ENCODE results near the gene PLA2G5. TPM values are rescaled to one million over a fixed set of nuclear protein-coding genes. Genes with fewer than 3 reads are reported as not detected.

The PLA2G5 gene
- total and polyA plus RNA-seq, 7 experiments from 2014 or later, result not detected

- Histone ChIP-seq H3K27me3 (ENCODE audit: control insufficient read depth in 2 of 2, insufficient read depth in 2 of 2, low read length in 2 of 2) (no peaks in the 10 kb centered on the region), H3K4me3 (ENCODE audit: low read length) (no peak overlapping the region), H3K36me3 (ENCODE audit: control insufficient read depth in 2 of 3, insufficient read depth in 3 of 3, low read length in 3 of 3) (no peaks in the 10 kb centered on the region), H3K27ac (ENCODE audit: low read depth, low read length) (no peak overlapping the region), H3K4me1 (ENCODE audit: control insufficient read depth in 2 of 2, insufficient read depth in 2 of 2, low read length in 2 of 2) (no peaks in the 10 kb centered on the region), H3K9me3 (ENCODE audit: control insufficient read depth in 2 of 3, low read length in 3 of 3) (no peaks in the 10 kb centered on the region)
- H3K9me3 Mint-ChIP-seq, result no peaks in the 10 kb centered on the region
- H3K4me1 Mint-ChIP-seq, result peaks cover 0 to 2% (median 0%) of the 10 kb centered on the region in 7 donors
- ATAC-seq (no peak), DNase-seq (no peak)
- no peak overlapping the region for H3K4me3 Mint-ChIP-seq
- intact Hi-C loops (cut with micrococcal nuclease), result no loop called here
- no peak overlapping the region for H3K27ac Mint-ChIP-seq
- peaks cover 9 to 44% (median 10%) of the 10 kb centered on the region in 5 donors for H3K27me3 Mint-ChIP-seq
- no peaks in the 10 kb centered on the region for H3K36me3 Mint-ChIP-seq
- ChIA-PET CTCF (no interaction called here), POLR2A (no interaction called here)
These were observed 41.5 kb downstream of the PLA2G5 start for GRCh38 chr1:20111452-20111851.

- Histone ChIP-seq H3K27me3 (ENCODE audit: control insufficient read depth in 2 of 2, insufficient read depth in 2 of 2, low read length in 2 of 2) (no peaks in the 10 kb centered on the region), H3K4me1 (ENCODE audit: control insufficient read depth in 2 of 2, insufficient read depth in 2 of 2, low read length in 2 of 2) (no peaks in the 10 kb centered on the region), H3K36me3 (ENCODE audit: control insufficient read depth in 2 of 3, insufficient read depth in 3 of 3, low read length in 3 of 3) (no peaks in the 10 kb centered on the region), H3K4me3 (ENCODE audit: low read length) (no peak overlapping the region), H3K27ac (ENCODE audit: low read depth, low read length) (no peak overlapping the region), H3K9me3 (ENCODE audit: control insufficient read depth in 2 of 3, low read length in 3 of 3) (no peaks in the 10 kb centered on the region)
- CTCF ChIA-PET, result no interaction called here
- H3K4me3 Mint-ChIP-seq, result no peak overlapping the region
- no peaks in the 10 kb centered on the region for H3K9me3 Mint-ChIP-seq
- no peak overlapping the region for H3K27ac Mint-ChIP-seq
- intact Hi-C loops (cut with micrococcal nuclease), result no loop called here
- POLR2A ChIA-PET, result no interaction called here
- peaks cover 0 to 2% (median 0%) of the 10 kb centered on the region in 7 donors for H3K4me1 Mint-ChIP-seq
- peaks cover 5 to 44% (median 13%) of the 10 kb centered on the region in 5 donors for H3K27me3 Mint-ChIP-seq
- ATAC-seq (no peak), DNase-seq (no peak)
- H3K36me3 Mint-ChIP-seq, result no peaks in the 10 kb centered on the region
These were observed 42.4 kb downstream of the PLA2G5 start for GRCh38 chr1:20112279-20113000.

GRCh38 chr1:20114021-20114648 is 44.1 kb downstream of the PLA2G5 start:
- H3K27me3 ChIP-seq (ENCODE audit: control insufficient read depth in 2 of 2, insufficient read depth in 2 of 2, low read length in 2 of 2), result no peaks in the 10 kb centered on the region
- Mint-ChIP-seq H3K27me3 (peaks cover 0 to 47% (median 14%) of the 10 kb centered on the region in 5 donors), H3K4me1 (peaks cover 0 to 2% (median 0%) of the 10 kb centered on the region in 7 donors), H3K4me3 (no peak overlapping the region), H3K9me3 (no peaks in the 10 kb centered on the region), H3K27ac (no peak overlapping the region), H3K36me3 (no peaks in the 10 kb centered on the region)
- H3K9me3 ChIP-seq (ENCODE audit: control insufficient read depth in 2 of 3, low read length in 3 of 3), result no peaks in the 10 kb centered on the region
- no peak overlapping the region for H3K27ac ChIP-seq (ENCODE audit: low read depth, low read length)
- no peak for ATAC-seq
- CTCF ChIA-PET, result no interaction called here
- POLR2A ChIA-PET, result no interaction called here
- intact Hi-C loops (cut with micrococcal nuclease), result no loop called here
- H3K36me3 ChIP-seq (ENCODE audit: control insufficient read depth in 2 of 3, insufficient read depth in 3 of 3, low read length in 3 of 3), result no peaks in the 10 kb centered on the region
- H3K4me3 ChIP-seq (ENCODE audit: low read length), result no peak overlapping the region
- DNase-seq, result no peak
- no peaks in the 10 kb centered on the region for H3K4me1 ChIP-seq (ENCODE audit: control insufficient read depth in 2 of 2, insufficient read depth in 2 of 2, low read length in 2 of 2)

GRCh38 chr1:20115479-20115878 is 45.5 kb downstream of the PLA2G5 start:
- peaks cover 0 to 2% (median 0%) of the 10 kb centered on the region in 7 donors for H3K4me1 Mint-ChIP-seq
- Histone ChIP-seq H3K27ac (ENCODE audit: low read depth, low read length) (no peak overlapping the region), H3K4me3 (ENCODE audit: low read length) (no peak overlapping the region), H3K27me3 (ENCODE audit: control insufficient read depth in 2 of 2, insufficient read depth in 2 of 2, low read length in 2 of 2) (no peaks in the 10 kb centered on the region), H3K36me3 (ENCODE audit: control insufficient read depth in 2 of 3, insufficient read depth in 3 of 3, low read length in 3 of 3) (no peaks in the 10 kb centered on the region), H3K9me3 (ENCODE audit: control insufficient read depth in 2 of 3, low read length in 3 of 3) (no peaks in the 10 kb centered on the region), H3K4me1 (ENCODE audit: control insufficient read depth in 2 of 2, insufficient read depth in 2 of 2, low read length in 2 of 2) (no peaks in the 10 kb centered on the region)
- no peaks in the 10 kb centered on the region for H3K36me3 Mint-ChIP-seq
- no peaks in the 10 kb centered on the region for H3K9me3 Mint-ChIP-seq
- CTCF ChIA-PET, result no interaction called here
- ATAC-seq (no peak), DNase-seq (no peak)
- intact Hi-C loops (cut with micrococcal nuclease), result no loop called here
- H3K27ac Mint-ChIP-seq, result no peak overlapping the region
- POLR2A ChIA-PET, result no interaction called here
- peaks cover 0 to 53% (median 20%) of the 10 kb centered on the region in 5 donors for H3K27me3 Mint-ChIP-seq
- no peak overlapping the region for H3K4me3 Mint-ChIP-seq

- no peak overlapping the region for H3K4me3 ChIP-seq (ENCODE audit: low read length)
- H3K4me3 Mint-ChIP-seq, result no peak overlapping the region
- ATAC-seq (no peak), DNase-seq (no peak)
- H3K4me1 Mint-ChIP-seq, result peaks cover 0 to 2% (median 0%) of the 10 kb centered on the region in 7 donors
- no peak overlapping the region for H3K27ac ChIP-seq (ENCODE audit: low read depth, low read length)
- H3K27ac Mint-ChIP-seq, result no peak overlapping the region
- H3K9me3 ChIP-seq (ENCODE audit: control insufficient read depth in 2 of 3, low read length in 3 of 3), result no peaks in the 10 kb centered on the region
- H3K9me3 Mint-ChIP-seq, result no peaks in the 10 kb centered on the region
- intact Hi-C loops (cut with micrococcal nuclease), result no loop called here
- no peaks in the 10 kb centered on the region for H3K27me3 ChIP-seq (ENCODE audit: control insufficient read depth in 2 of 2, insufficient read depth in 2 of 2, low read length in 2 of 2)
- no peaks in the 10 kb centered on the region for H3K4me1 ChIP-seq (ENCODE audit: control insufficient read depth in 2 of 2, insufficient read depth in 2 of 2, low read length in 2 of 2)
- CTCF ChIA-PET, result no interaction called here
- POLR2A ChIA-PET, result no interaction called here
- H3K27me3 Mint-ChIP-seq, result peaks cover 3 to 51% (median 20%) of the 10 kb centered on the region in 5 donors
- H3K36me3 ChIP-seq (ENCODE audit: control insufficient read depth in 2 of 3, insufficient read depth in 3 of 3, low read length in 3 of 3), result no peaks in the 10 kb centered on the region
- H3K36me3 Mint-ChIP-seq, result no peaks in the 10 kb centered on the region
These were observed 45.9 kb downstream of the PLA2G5 start for GRCh38 chr1:20115916-20116315.

GRCh38 chr1:20117236-20117635 is 47.2 kb downstream of the PLA2G5 start:
- DNase-seq (no peak), ATAC-seq (no peak)
- Histone ChIP-seq H3K4me1 (ENCODE audit: control insufficient read depth in 2 of 2, insufficient read depth in 2 of 2, low read length in 2 of 2) (no peaks in the 10 kb centered on the region), H3K27ac (ENCODE audit: low read depth, low read length) (no peak overlapping the region), H3K36me3 (ENCODE audit: control insufficient read depth in 2 of 3, insufficient read depth in 3 of 3, low read length in 3 of 3) (no peaks in the 10 kb centered on the region), H3K27me3 (ENCODE audit: control insufficient read depth in 2 of 2, insufficient read depth in 2 of 2, low read length in 2 of 2) (no peaks in the 10 kb centered on the region), H3K4me3 (ENCODE audit: low read length) (no peak overlapping the region), H3K9me3 (ENCODE audit: control insufficient read depth in 2 of 3, low read length in 3 of 3) (no peaks in the 10 kb centered on the region)
- no peaks in the 10 kb centered on the region for H3K36me3 Mint-ChIP-seq
- ChIA-PET POLR2A (no interaction called here), CTCF (no interaction called here)
- peaks cover 0 to 2% (median 0%) of the 10 kb centered on the region in 7 donors for H3K4me1 Mint-ChIP-seq
- H3K9me3 Mint-ChIP-seq, result no peaks in the 10 kb centered on the region
- peaks cover 3 to 53% (median 21%) of the 10 kb centered on the region in 5 donors for H3K27me3 Mint-ChIP-seq
- intact Hi-C loops (cut with micrococcal nuclease), result no loop called here
- no peak overlapping the region for H3K4me3 Mint-ChIP-seq
- no peak overlapping the region for H3K27ac Mint-ChIP-seq

- Mint-ChIP-seq H3K9me3 (no peaks in the 10 kb centered on the region), H3K4me1 (peaks cover 0 to 1% (median 0%) of the 10 kb centered on the region in 7 donors), H3K36me3 (no peaks in the 10 kb centered on the region), H3K4me3 (no peak within 1 kb of the TSS), H3K27me3 (peaks cover 6 to 42% (median 20%) of the 10 kb centered on the region in 5 donors), H3K27ac (no peak within 1 kb of the TSS)
- no peak for ATAC-seq
- intact Hi-C loops (cut with micrococcal nuclease), result no loop called here
- ChIA-PET CTCF (no interaction called here), POLR2A (no interaction called here)
- DNase-seq, result no peak
- Histone ChIP-seq H3K4me1 (ENCODE audit: control insufficient read depth in 2 of 2, insufficient read depth in 2 of 2, low read length in 2 of 2) (no peaks in the 10 kb centered on the region), H3K27me3 (ENCODE audit: control insufficient read depth in 2 of 2, insufficient read depth in 2 of 2, low read length in 2 of 2) (no peaks in the 10 kb centered on the region), H3K4me3 (ENCODE audit: low read length) (no peak within 1 kb of the TSS), H3K9me3 (ENCODE audit: control insufficient read depth in 2 of 3, low read length in 3 of 3) (no peaks in the 10 kb centered on the region), H3K27ac (ENCODE audit: low read depth, low read length) (no peak within 1 kb of the TSS), H3K36me3 (ENCODE audit: control insufficient read depth in 2 of 3, insufficient read depth in 3 of 3, low read length in 3 of 3) (no peaks in the 10 kb centered on the region)
These were observed 49.4 kb downstream of the PLA2G5 start, which contains the start of gene PLA2G2D for GRCh38 chr1:20119347-20119746. Gene PLA2G2D (minus strand): TSS chr1:20119536. CDS start chr1:20119498, 38 bp downstream.
